DND-41 (cell line): ENCODE results near the gene EIF4H.

ENCODE experiments used
- ATAC-seq: fragments of 200-7000 bp; cut with Tn5 transposase; 3 replicates; pipeline ENCODE4 v1.9.1; 2021; ENCODE audit warnings: low read depth; ENCODE audit not compliant: insufficient read depth
- DNase-seq: peaks from one replicate; pipeline ENCODE4 v3.0.0-alpha.2; 2020
- H2AFZ ChIP-seq: 2 replicates; pipeline ENCODE4 v1.6.0; 2012; ENCODE audit warnings: low read depth, low read length
- H3K27ac ChIP-seq: 2 replicates; pipeline ENCODE4 v1.5.1; 2012; ENCODE audit warnings: low read length, inconsistent platforms
- H3K27me3 ChIP-seq: fragments of 200-600 bp; sonication (generic); 2 replicates; pipeline ENCODE4 v1.6.0; 2012; ENCODE audit warnings: low read length, mild to moderate bottlenecking, inconsistent platforms; ENCODE audit not compliant: insufficient read depth, poor library complexity
- H3K36me3 ChIP-seq: 2 replicates; pipeline ENCODE4 v1.5.1; 2012; ENCODE audit warnings: low read length, inconsistent platforms; ENCODE audit not compliant: insufficient read depth
- H3K4me1 ChIP-seq: 2 replicates; pipeline ENCODE4 v1.5.1; 2012; ENCODE audit warnings: mild to moderate bottlenecking, low read length; ENCODE audit not compliant: insufficient read depth
- H3K4me2 ChIP-seq: 2 replicates; pipeline ENCODE4 v1.6.0; 2012; ENCODE audit warnings: mild to moderate bottlenecking, moderate library complexity, low read length, inconsistent platforms; ENCODE audit not compliant: insufficient read depth
- H3K4me3 ChIP-seq, 2 experiments: fragments of 200-600 bp in 1 of 2; shearing (Covaris generic) in 1 of 2; 2 replicates each; pipeline ENCODE4 v1.5.1; 2012 to 2016; ENCODE audit warnings: inconsistent platforms in 2 of 2, low read length in 2 of 2, mild to moderate bottlenecking in 2 of 2, low read depth in 1 of 2, moderate library complexity in 1 of 2
- H3K79me2 ChIP-seq: 2 replicates; pipeline ENCODE4 v1.6.0; 2012; ENCODE audit warnings: low read length, inconsistent platforms; ENCODE audit not compliant: insufficient read depth
- H3K9ac ChIP-seq: 2 replicates; pipeline ENCODE4 v1.6.0; 2012; ENCODE audit warnings: low read depth, mild to moderate bottlenecking, inconsistent platforms, low read length, moderate library complexity
- H3K9me3 ChIP-seq: 2 replicates; pipeline ENCODE4 v1.5.1; 2012; ENCODE audit warnings: low read length, moderate library complexity, mild to moderate bottlenecking, inconsistent platforms; ENCODE audit not compliant: insufficient read depth, severe bottlenecking
- H4K20me1 ChIP-seq: 2 replicates; pipeline ENCODE4 v1.6.0; 2012; ENCODE audit warnings: low read length; ENCODE audit not compliant: insufficient read depth
- EZH2 ChIP-seq: IDR thresholded peaks from 3 replicates; pipeline ENCODE4 v1.6.1; 2012; ENCODE audit warnings: borderline replicate concordance, low read depth, mild to moderate bottlenecking, moderate library complexity, low read length, inconsistent platforms; ENCODE audit not compliant: severe bottlenecking
- TF ChIP-seq, protein P1 (sequence below): IDR thresholded peaks from 2 replicates; pipeline ENCODE4 v1.5.1; 2012; ENCODE audit warnings: borderline replicate concordance, low read length, moderate library complexity, mild to moderate bottlenecking; ENCODE audit not compliant: poor library complexity, severe bottlenecking; ENCODE audit errors: extremely low read depth

The EIF4H gene

DNA sequence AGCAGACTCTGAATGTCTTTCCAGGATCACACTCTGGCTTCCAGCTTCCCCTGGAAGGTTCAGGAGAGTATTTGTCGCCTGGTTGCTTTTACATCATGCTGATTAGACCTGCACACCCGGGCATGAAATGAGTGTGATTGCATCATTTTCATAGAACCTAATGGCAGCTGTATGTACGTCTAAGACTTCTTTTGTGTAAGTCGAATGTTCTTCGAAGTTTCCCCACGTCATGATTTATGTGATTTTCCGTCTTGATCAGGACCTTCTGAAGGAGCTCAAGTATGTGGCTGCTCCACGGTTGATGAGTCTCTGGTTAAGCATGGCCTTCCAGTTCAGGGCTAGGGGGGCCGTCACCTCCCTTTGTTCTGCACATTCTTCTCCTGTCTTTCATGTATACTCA, 4.5 kb downstream of the EIF4H start:
- no peaks in the 10 kb centered on the region for H3K27me3 ChIP-seq
- TF ChIP-seq EZH2 = no peak
- TF ChIP-seq, protein P1, sequence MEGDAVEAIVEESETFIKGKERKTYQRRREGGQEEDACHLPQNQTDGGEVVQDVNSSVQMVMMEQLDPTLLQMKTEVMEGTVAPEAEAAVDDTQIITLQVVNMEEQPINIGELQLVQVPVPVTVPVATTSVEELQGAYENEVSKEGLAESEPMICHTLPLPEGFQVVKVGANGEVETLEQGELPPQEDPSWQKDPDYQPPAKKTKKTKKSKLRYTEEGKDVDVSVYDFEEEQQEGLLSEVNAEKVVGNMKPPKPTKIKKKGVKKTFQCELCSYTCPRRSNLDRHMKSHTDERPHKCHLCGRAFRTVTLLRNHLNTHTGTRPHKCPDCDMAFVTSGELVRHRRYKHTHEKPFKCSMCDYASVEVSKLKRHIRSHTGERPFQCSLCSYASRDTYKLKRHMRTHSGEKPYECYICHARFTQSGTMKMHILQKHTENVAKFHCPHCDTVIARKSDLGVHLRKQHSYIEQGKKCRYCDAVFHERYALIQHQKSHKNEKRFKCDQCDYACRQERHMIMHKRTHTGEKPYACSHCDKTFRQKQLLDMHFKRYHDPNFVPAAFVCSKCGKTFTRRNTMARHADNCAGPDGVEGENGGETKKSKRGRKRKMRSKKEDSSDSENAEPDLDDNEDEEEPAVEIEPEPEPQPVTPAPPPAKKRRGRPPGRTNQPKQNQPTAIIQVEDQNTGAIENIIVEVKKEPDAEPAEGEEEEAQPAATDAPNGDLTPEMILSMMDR = no peak
- H3K27ac ChIP-seq = no peak overlapping the region
- DNase-seq (no peak), ATAC-seq (no peak)
- H4K20me1 ChIP-seq = peaks cover 88% of the 10 kb centered on the region
- H3K79me2 ChIP-seq = peaks cover 98% of the 10 kb centered on the region
- H3K4me3 ChIP-seq = no peak overlapping the region
- peak overlapping the region; percentile 26; the same call in 1 of the 2 replicates for H3K4me2 ChIP-seq
- peaks cover 71% of the 10 kb centered on the region for H3K36me3 ChIP-seq
- H3K9me3 ChIP-seq = no peaks in the 10 kb centered on the region
- no peak overlapping the region for H3K9ac ChIP-seq
- peaks cover 58% of the 10 kb centered on the region for H3K4me1 ChIP-seq
- no peak overlapping the region for H2AFZ ChIP-seq

DNA sequence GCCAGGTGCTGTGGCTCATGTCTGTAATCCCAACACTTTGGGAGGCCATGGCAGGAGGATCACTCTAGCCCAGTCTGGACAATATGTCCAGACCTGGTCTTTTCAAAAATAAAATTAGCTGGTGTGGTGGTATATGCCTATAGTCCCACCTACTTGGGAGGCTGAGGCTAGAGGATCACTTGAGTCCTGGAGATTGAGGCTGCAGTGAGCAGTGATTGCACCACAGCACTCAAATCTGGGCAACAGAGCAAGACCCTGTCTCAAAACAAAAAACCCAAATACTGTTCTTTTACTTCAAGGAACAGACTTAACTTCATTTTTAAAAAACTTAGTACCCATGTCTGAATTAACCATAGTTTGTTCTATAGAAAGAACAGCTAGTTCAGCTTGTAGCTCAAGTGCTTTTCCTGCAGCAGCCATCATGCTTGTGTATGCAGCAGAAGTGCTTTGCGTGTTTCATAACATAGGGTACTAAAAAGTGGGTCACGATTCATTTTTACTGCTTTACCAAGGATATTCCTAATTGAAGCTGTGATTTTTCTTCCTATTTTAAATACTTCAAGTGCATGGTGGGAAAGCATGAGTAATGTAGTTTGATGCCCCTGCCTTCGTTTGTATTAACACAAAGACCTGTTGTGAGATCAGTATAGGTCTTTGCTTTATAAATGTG, 5.9 kb downstream of the EIF4H start:
- H3K27me3 ChIP-seq = no peaks in the 10 kb centered on the region
- no peak overlapping the region for H3K9ac ChIP-seq
- no peak for TF ChIP-seq EZH2
- TF ChIP-seq, protein P1 = no peak
- H3K4me2 ChIP-seq = peak overlapping the region; percentile 13; the same call in 1 of the 2 replicates
- ATAC-seq (no peak), DNase-seq (no peak)
- H2AFZ ChIP-seq = no peak overlapping the region
- H4K20me1 ChIP-seq = peaks cover 97% of the 10 kb centered on the region
- H3K79me2 ChIP-seq = peaks cover 100% of the 10 kb centered on the region
- peaks cover 65% of the 10 kb centered on the region for H3K4me1 ChIP-seq
- no peak overlapping the region for H3K4me3 ChIP-seq
- H3K36me3 ChIP-seq = peaks cover 85% of the 10 kb centered on the region
- no peaks in the 10 kb centered on the region for H3K9me3 ChIP-seq
- no peak overlapping the region for H3K27ac ChIP-seq

DNA sequence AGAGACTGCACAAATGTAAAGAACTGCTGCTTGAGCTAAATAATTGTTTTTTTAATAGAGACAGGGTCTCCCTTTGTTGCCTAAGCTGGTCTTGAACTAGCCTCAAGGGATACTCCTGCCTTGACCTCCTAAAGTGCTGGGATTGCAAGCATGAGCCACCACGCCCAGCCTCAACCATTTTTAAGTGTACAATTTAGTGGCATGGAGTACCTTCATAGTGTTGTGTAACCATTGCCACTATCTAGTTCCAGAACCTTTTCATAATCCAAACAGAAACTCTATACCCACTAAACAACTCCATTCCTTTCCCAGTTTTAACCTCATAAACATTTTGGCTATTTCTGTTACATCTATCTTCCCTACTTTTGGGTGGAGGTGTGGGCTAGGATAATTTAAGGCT, 6.7 kb downstream of the EIF4H start:
- Histone ChIP-seq H3K9ac (no peak overlapping the region), H3K79me2 (peaks cover 100% of the 10 kb centered on the region), H3K9me3 (no peaks in the 10 kb centered on the region), H3K4me3 (no peak overlapping the region), H3K27me3 (no peaks in the 10 kb centered on the region), H3K4me2 (no peak overlapping the region), H4K20me1 (peaks cover 98% of the 10 kb centered on the region), H3K36me3 (peaks cover 87% of the 10 kb centered on the region), H2AFZ (no peak overlapping the region), H3K27ac (no peak overlapping the region), H3K4me1 (peaks cover 57% of the 10 kb centered on the region)
- TF ChIP-seq, protein P1 = no peak
- TF ChIP-seq EZH2 = no peak
- ATAC-seq = no peak
- DNase-seq = no peak

DNA sequence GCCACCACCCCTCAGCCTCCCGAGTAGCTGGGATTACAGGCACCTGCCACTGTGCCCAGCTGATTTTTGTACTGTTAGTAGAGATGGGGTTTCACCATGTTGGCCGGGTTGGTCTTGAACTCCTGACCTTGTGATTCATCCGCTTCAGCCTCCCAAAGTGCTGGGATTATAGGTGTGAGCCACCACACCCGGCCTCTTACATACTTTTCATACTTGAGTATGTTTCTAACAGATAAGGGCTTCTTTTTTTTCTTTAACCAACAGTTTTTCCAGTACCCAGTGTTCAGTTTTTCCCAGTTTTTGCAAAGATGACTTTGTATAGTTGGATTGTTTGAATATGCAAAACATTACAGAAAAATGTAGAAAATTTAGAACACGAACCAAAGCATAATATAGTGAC, 7.7 kb downstream of the EIF4H start:
- H3K4me1 ChIP-seq = peaks cover 48% of the 10 kb centered on the region
- no peak for DNase-seq

More for the DNA sequence above, 7.7 kb downstream of the EIF4H start:
- Histone ChIP-seq H3K4me2 (no peak overlapping the region), H3K79me2 (peaks cover 100% of the 10 kb centered on the region), H3K27ac (no peak overlapping the region), H2AFZ (no peak overlapping the region), H3K9ac (no peak overlapping the region), H4K20me1 (peaks cover 98% of the 10 kb centered on the region), H3K27me3 (no peaks in the 10 kb centered on the region), H3K4me3 (no peak overlapping the region), H3K9me3 (no peaks in the 10 kb centered on the region), H3K36me3 (peaks cover 90% of the 10 kb centered on the region)
- ATAC-seq = no peak
- TF ChIP-seq, protein P1 = no peak
- no peak for TF ChIP-seq EZH2
